ENCODE measurements around the gene HMGN4. TPM values are rescaled to one million over a fixed set of nuclear protein-coding genes. Genes with fewer than 3 reads are reported as not detected.

The HMGN4 gene
- total and polyA plus RNA-seq, 9 donors: 51.3 to 73.7 (median 62.0) TPM

GRCh38 chr6:26594730-26595632, 56.8 kb downstream of the HMGN4 start:
- Histone ChIP-seq H3K36me3 (ENCODE audit: control insufficient read depth, insufficient read depth, low read length) (peaks cover 16% of the 10 kb centered on the region), H3K9me3 (replicated peaks; ENCODE audit: control insufficient read depth, low read depth, low read length) (no peaks in the 10 kb centered on the region), H3K27me3 (ENCODE audit: control insufficient read depth, insufficient read depth, low read length) (peaks cover 18% of the 10 kb centered on the region), H3K4me3 (ENCODE audit: low read length) (peak overlapping the region; percentile 88), H3K4me1 (ENCODE audit: control insufficient read depth, insufficient read depth, low read length) (peaks cover 13% of the 10 kb centered on the region), H3K27ac (ENCODE audit: low read length) (peak overlapping the region; percentile 94)
- DNase-seq: peak; percentile 51
- WGBS (ENCODE audit: insufficient coverage): 8% methylated on average over 8 of the region's 23 CpGs

GRCh38 chr6:26595669-26596269, 57.6 kb downstream of the HMGN4 start:
- Histone ChIP-seq H3K4me1 (ENCODE audit: control insufficient read depth, insufficient read depth, low read length) (peaks cover 13% of the 10 kb centered on the region), H3K27ac (ENCODE audit: low read length) (peak overlapping the region; percentile 94), H3K27me3 (ENCODE audit: control insufficient read depth, insufficient read depth, low read length) (peaks cover 18% of the 10 kb centered on the region), H3K36me3 (ENCODE audit: control insufficient read depth, insufficient read depth, low read length) (peaks cover 16% of the 10 kb centered on the region), H3K4me3 (ENCODE audit: low read length) (peak overlapping the region; percentile 88), H3K9me3 (replicated peaks; ENCODE audit: control insufficient read depth, low read depth, low read length) (no peaks in the 10 kb centered on the region)
- peak; percentile 95 for DNase-seq
- under 1% methylated on average over 32 of the region's 39 CpGs for WGBS (ENCODE audit: insufficient coverage)

Other genes starting within 250 kb of the HMGN4 start
- 14.6 TPM for gene BTN3A2, start 173.2 kb upstream of the HMGN4 start, total RNA-seq
- gene BTN3A2, start 173.2 kb upstream of the HMGN4 start, polyA plus RNA-seq (ENCODE audit: insufficient read depth in 1 of 8, insufficient read length in 8 of 8, low replicate concordance in 1 of 8): 10 to 100 TPM; 14.1 to 20.8 (median 17.2) TPM
- 5.9 TPM for gene BTN2A2, start 155.3 kb upstream of the HMGN4 start, total RNA-seq
- 10 to 100 TPM in 1 of 8 donors, 1 to 10 TPM in 7; 5.0 to 10.2 (median 7.4) TPM for gene BTN2A2, start 155.3 kb upstream of the HMGN4 start, polyA plus RNA-seq (ENCODE audit: insufficient read depth in 1 of 8, insufficient read length in 8 of 8, low replicate concordance in 1 of 8)
- 25.1 TPM for gene BTN3A1, start 136.1 kb upstream of the HMGN4 start, total RNA-seq
- gene BTN3A1, start 136.1 kb upstream of the HMGN4 start, polyA plus RNA-seq (ENCODE audit: insufficient read depth in 1 of 8, insufficient read length in 8 of 8, low replicate concordance in 1 of 8): 10 to 100 TPM; 16.3 to 24.0 (median 21.3) TPM
- gene BTN3A3, start 97.9 kb upstream of the HMGN4 start, total RNA-seq: 12.1 TPM
- 10 to 100 TPM; 11.1 to 16.1 (median 12.7) TPM for gene BTN3A3, start 97.9 kb upstream of the HMGN4 start, polyA plus RNA-seq (ENCODE audit: insufficient read depth in 1 of 8, insufficient read length in 8 of 8, low replicate concordance in 1 of 8)
- gene BTN2A1, start 80.4 kb upstream of the HMGN4 start, total RNA-seq: 13.8 TPM
- gene BTN2A1, start 80.4 kb upstream of the HMGN4 start, polyA plus RNA-seq (ENCODE audit: insufficient read depth in 1 of 8, insufficient read length in 8 of 8, low replicate concordance in 1 of 8): 10 to 100 TPM; 23.0 to 28.1 (median 25.4) TPM
- gene BTN1A1, start 38.1 kb upstream of the HMGN4 start, total RNA-seq: 0.04 TPM
- gene BTN1A1, start 38.1 kb upstream of the HMGN4 start, polyA plus RNA-seq (ENCODE audit: insufficient read depth in 1 of 8, insufficient read length in 8 of 8, low replicate concordance in 1 of 8): under 1 TPM; 0.08 to 0.19 (median 0.14) TPM
- gene ABT1, start 58.6 kb downstream of the HMGN4 start, total RNA-seq: 10.7 TPM
- gene ABT1, start 58.6 kb downstream of the HMGN4 start, polyA plus RNA-seq (ENCODE audit: insufficient read depth in 1 of 8, insufficient read length in 8 of 8, low replicate concordance in 1 of 8): 10 to 100 TPM; 10.6 to 13.6 (median 11.5) TPM
- gene ZNF322, start 121.4 kb downstream of the HMGN4 start, total RNA-seq: 23.0 TPM
- 10 to 100 TPM; 12.9 to 20.1 (median 16.6) TPM for gene ZNF322, start 121.4 kb downstream of the HMGN4 start, polyA plus RNA-seq (ENCODE audit: insufficient read depth in 1 of 8, insufficient read length in 8 of 8, low replicate concordance in 1 of 8)

All from muscle of leg (tissue), 11 donors.